GM10847 (cell line): Measurements from ENCODE around the gene ATP6V1G1.

Experiments used
- POLR2A ChIP-seq: IDR thresholded peaks from 2 replicates; pipeline ENCODE4 v1.6.1; 2011; ENCODE audit not compliant: insufficient read length; ENCODE audit errors: extremely low read depth

ATP6V1G1 gene

DNA sequence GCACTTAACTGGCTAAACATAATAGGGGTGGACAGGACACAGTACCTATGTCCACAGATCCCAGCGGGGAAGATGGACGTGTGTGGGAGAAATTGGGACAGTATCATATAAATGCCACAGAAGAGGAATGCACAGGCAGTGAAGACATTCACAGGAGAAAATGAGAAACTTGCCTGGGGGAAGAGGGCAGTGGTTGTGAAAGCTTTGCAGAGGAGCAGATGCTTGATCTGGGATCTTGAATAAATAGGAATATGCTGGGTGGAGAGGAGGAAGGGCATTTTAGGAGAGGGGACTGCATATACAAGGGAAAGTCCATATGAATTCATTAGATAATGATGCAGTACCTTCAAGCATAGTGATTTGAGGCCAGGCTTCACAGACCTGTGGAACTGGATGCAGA, 37.1 kb downstream of the ATP6V1G1 start:
- no peak for TF ChIP-seq POLR2A

DNA sequence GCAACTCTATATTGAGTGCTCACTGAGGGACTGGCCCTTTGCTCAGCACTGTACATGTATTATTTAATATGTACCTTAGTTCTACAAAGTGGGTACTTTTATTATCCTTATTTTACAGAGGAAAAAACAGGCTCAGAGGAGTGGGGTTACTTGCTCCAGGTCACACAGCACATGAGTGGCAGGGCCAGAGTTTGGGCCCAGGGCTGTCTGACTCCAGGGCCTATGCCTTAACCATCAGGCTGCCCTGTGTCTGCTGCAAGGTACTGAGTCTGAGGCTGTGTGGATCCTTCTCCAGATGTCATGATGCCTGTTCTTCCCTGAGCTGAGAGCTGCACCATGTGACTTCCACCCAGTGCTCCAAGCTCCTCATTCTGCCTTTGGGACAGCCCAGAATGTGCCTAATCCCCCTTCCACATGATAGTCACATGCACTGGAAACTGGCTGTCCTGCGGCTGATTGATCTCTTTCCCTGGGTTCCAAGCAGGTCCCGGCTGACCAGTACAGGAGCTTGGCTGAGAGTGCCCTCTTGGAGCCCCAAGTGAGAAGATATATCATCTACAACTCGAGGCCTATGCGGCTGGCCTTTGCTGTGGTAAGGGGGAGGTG, 38.9 kb downstream of the ATP6V1G1 start:
- no peak for TF ChIP-seq POLR2A

DNA sequence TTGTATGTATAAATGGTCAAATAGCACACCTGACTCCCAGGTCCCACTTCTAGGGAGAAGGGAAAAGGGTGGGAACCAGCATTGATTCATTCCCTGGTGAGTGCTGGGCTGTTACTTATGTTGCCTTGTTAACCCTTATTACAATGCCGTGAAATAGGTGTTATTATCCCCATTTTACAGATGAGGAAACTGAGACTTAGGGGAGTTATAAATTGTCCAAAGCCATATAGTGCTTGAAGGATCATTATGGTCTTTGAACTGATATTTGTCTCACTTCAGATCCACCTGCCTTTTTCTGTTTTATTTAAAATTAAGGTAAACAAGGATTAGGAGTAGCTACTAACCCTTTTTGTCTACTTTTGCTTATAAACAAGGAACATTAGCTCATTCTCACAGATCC, 40.0 kb downstream of the ATP6V1G1 start:
- no peak for TF ChIP-seq POLR2A

DNA sequence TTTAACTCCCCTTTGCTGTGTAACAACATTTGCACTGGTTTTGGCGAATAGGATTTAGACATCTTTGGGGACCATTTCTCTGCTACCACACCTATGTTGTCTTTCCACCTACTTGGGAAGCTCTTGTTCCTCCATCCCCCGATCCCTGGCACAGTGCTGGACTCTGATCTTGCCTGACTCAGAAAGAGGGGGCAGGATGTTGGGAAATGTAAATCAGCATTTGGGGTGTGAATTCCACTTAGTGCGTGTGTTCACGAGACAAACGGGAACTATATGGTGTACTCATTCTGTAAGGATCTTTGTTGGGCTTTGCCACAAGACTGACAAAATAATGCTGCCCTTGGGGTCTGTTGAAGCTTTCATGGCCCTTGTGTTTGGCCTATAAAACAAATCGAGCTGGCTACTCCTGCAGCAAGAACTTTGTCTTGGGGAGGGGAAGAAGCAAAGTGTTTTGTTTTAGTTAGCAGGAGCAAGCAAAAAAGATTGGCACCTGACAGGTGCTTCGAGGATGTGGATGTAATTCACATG, 42.1 kb downstream of the ATP6V1G1 start:
- TF ChIP-seq POLR2A, result no peak

DNA sequence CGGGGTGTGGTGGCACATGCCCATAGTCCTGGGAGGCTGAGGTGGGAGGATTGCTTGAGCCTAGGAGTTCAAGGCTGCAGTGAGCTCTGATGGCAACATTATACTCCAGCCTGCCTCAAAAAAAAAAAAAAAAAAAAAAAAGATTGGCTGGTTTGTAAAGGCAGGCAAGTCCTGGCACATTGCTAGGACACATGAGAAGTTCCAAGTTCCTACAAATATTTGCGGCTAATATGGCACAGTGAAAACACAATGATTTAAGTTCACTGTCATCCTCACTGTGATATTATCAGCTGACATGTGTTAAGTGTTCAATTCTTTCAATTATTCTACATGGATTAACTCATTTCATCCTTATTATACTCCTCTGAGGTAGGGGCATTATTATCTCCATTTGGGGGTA, 43.6 kb downstream of the ATP6V1G1 start:
- no peak for TF ChIP-seq POLR2A

DNA sequence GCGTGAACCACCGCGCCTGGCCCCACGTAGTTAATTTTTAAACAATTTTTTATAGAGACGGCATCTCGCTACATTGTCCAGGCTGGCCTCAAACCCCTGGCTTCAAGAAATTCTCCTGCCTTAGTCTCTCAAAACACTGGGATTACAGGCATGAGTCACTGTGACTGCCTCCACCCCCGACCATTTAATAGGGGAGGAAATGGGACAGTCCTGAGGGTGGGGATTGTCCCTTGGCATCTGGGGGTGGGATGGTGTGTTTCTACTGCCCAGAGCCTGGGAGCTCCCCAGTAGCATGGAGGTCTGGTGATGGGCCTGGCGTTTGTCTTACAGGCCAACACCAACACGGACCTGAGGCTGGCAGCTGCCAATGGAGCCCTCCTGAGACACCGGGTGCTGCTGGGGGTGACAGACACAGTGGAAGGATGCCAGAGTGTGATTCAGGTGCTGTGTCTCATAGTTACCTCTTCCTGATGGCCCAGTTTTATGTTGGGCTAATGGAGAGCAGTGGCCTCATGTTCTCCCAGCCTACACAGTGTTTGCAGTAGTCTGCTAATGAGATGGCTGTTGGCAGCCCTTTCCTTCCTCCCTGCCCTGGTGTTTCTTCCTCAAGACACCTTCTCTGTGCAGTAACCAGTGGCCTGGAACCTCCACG, 46.0 kb downstream of the ATP6V1G1 start:
- no peak for TF ChIP-seq POLR2A

DNA sequence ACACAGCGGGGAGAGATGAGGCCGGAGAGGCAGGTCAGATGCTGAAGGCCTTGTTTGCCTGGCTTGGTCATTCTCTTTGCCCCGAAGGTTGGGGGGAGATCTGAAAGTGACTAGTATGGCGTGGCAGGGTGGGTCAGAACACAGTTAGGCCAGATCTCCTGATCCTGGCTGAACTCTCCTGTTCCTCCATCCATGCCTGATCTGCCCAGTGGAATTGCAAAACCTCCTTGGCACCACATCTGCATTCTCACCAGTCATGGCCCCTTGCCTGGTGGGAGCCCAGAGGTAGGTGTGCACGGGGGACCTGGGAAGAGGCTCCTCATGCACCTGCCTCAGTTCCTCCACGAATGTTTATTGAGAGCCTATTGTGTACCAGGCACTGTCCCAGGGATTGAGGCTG, 46.8 kb downstream of the ATP6V1G1 start:
- no peak for TF ChIP-seq POLR2A

DNA sequence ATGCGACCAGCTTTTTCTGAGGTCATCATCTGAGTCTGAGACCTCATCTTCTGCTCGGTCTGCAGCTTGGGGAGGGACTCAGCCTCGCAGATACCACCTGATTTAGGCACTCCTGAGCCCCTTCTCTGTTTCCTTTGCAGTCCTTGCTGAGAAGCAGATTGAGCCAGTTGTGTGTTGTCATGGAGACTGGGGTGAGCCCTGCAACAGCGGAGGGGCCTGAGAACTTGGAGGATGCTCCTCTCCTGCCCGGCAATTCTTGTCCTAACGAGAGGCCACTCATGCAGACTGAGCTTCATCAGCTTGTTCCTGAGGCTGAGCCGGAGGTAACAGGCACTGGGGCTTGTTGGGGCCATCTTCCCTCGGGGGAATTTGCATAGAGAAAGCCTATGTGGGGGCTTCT, 50.8 kb downstream of the ATP6V1G1 start:
- no peak for TF ChIP-seq POLR2A

DNA sequence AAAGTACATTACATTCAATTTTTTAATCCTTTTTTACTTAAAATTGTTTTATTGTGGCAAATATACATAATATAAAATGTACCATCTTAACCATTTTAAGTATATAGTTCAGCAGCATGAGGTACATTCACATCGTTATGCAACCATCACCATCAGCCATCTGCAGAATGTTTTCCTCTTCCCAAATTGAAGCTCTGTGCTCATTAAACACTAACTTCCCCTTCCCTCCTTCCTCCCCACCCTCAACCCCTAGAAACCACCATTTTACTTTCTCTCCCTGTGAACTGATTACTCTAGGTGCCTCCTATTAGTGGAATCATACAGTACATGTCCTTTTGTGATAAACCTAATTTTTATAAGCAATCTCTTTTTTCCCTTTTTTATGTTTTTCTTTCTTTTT, 54.4 kb downstream of the ATP6V1G1 start:
- TF ChIP-seq POLR2A, result no peak

DNA sequence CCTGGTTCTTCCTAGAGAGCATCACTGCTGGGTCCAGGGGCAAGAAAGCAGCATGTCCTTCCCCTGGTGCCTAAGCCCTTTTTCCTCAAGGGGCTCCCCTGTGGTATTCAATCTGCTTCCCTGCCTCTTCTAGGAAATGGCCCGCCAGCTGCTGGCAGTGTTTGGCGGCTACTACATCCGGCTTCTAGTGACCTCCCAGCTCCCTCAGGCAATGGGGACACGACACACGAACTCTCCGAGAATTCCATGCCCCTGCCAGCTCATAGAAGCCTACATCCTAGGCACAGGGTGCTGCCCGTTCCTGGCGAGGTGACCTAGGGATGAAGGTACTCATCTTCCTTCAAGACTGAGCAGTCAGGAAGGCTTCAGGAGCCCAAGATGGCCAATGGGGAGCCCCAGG, 55.4 kb downstream of the ATP6V1G1 start:
- TF ChIP-seq POLR2A, result no peak

DNA sequence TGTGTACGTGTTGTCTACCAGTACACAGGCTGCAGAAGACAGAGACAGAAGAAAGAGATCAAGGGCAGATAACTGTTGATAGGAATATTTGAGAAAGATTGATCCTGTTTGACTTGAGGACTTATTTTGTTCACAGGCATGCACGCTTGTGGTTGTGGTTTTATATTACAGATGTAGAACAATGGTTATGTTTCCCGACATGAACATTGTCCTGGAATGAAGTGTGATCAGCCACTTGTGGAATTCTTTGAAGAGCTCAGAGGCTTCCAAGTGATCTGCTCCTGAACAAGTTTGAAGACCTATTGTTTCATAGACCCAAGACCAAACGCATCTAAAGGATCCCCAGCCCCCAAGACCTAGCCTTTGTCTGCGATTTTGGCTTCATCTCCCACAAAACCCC, 56.3 kb downstream of the ATP6V1G1 start:
- no peak for TF ChIP-seq POLR2A
